ENCODE data around the gene HCAR1.
"Not testable (repeated sequence)": the region's sequence is repeated elsewhere in the genome, so short reads cannot be mapped to it uniquely, and the experiment has no call there.

- TF ChIP-seq, protein P1, sequence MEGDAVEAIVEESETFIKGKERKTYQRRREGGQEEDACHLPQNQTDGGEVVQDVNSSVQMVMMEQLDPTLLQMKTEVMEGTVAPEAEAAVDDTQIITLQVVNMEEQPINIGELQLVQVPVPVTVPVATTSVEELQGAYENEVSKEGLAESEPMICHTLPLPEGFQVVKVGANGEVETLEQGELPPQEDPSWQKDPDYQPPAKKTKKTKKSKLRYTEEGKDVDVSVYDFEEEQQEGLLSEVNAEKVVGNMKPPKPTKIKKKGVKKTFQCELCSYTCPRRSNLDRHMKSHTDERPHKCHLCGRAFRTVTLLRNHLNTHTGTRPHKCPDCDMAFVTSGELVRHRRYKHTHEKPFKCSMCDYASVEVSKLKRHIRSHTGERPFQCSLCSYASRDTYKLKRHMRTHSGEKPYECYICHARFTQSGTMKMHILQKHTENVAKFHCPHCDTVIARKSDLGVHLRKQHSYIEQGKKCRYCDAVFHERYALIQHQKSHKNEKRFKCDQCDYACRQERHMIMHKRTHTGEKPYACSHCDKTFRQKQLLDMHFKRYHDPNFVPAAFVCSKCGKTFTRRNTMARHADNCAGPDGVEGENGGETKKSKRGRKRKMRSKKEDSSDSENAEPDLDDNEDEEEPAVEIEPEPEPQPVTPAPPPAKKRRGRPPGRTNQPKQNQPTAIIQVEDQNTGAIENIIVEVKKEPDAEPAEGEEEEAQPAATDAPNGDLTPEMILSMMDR (IDR thresholded peaks at IDR 0.05; ENCODE audit: borderline replicate concordance, extremely low read depth, low read length, poor library complexity, severe bottlenecking): not testable (repeated sequence)
- TF ChIP-seq EZH2 (IDR thresholded peaks at IDR 0.05; ENCODE audit: borderline replicate concordance, low read depth, low read length, severe bottlenecking): not testable (repeated sequence)
Measured at GRCh38 chr12:122713491-122714188, 17.0 kb downstream of the HCAR1 start.

Measured in DND-41 (cell line).